SKM-1 treated with dmso at 0.1 percent for 144 hours (cell line): ENCODE measurements around the gene FGGY.
"Not testable (repeated sequence)": the region's sequence is repeated elsewhere in the genome, so short reads cannot be mapped to it uniquely, and the experiment has no call there.

Source experiments
- DNase-seq: peaks from one replicate; lab custom pipeline; 2025; ENCODE audit not compliant: unreplicated experiment; lab: John Stamatoyannopoulos, UW

FGGY gene

DNA sequence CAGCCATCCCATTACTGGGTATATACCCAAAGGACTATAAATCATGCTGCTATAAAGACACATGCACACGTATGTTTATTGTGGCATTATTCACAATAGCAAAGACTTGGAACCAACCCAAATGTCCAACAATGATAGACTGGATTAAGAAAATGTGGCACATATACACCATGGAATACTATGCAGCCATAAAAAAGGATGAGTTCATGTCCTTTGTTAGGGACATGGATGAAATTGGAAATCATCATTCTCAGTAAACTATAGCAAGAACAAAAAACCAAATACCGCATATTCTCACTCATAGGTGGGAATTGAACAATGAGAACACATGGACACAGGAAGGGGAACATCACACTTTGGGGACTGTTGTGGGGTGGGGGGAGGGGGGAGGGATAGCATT lies 241.6 kb downstream of the FGGY start:
- not testable (repeated sequence) for DNase-seq

DNA sequence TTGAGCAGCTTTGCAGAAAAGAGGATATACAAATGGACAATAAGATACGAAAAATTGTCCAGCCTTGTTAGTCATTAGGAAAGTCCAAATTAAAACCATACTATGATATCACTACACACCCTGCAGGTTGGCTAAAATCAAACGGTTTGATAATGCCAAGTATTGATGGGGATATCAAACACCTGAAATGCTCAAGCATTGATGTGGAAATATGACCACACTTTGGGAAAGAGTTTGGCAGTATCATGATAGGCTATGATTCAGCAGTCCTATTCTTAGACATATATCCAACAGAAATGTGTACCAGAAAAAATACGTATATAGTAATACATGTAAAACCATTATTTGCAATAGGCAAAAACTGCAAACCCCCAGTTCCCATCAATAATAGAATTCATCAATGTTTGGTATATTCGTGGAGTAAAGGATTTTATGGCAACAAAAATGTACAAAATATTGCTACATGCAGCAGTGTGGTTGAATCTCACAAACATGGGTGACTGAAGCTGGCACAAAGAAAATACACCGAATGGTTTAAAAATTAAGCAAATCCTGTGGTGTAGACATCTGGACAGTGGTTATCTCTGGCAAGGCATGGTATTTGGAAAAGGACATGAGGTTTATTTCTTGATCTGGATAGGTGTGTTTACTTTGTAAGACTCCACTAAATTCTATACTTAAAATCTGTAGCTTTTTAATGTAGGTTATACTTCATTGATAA lies 243.2 kb downstream of the FGGY start:
- no peak for DNase-seq

DNA sequence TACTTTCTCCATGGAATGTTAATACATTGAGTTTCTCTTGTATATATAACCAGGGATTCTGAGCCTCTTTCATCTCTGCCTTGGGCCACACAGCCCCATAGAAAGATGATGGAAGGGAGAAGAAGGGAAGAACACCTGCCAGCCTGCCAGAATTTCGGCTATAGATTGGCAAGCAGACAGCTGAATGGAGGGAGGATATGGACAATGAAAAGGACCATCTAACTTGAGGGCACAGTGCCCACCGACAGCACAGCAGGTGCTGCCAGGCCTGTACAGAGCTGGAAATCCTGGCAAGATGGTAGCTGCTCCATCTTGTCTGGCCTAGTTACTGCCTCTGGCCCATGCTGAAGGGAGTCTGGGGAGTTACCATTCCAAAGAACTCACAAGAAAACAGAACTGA lies 244.3 kb downstream of the FGGY start:
- no peak for DNase-seq

GRCh38 chr1:59541891-59542290 lies 245.0 kb downstream of the FGGY start:
- no peak for DNase-seq

DNA sequence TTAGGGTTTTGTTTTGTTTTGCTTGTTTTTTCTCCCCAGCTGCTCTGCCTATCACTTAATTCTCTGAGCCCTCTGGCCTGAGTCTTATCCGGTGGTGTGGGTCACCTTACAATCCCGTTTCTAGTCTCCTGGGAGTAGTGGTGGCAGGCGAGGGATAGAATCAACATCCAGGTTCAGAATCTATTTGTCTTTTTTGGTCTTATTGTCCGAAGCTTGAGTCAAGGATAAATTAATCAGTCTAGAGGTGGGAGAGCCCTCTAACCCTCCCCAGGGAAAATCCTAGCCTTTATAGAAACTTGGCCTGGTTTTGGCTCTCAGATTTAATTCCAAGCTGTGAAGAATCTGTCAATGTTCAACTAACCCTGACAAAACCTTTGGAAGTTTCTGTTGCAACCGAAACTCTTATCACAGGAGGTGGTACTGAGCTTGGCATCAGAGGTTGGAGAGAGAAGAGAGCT lies 246.3 kb downstream of the FGGY start:
- DNase-seq, result no peak

DNA sequence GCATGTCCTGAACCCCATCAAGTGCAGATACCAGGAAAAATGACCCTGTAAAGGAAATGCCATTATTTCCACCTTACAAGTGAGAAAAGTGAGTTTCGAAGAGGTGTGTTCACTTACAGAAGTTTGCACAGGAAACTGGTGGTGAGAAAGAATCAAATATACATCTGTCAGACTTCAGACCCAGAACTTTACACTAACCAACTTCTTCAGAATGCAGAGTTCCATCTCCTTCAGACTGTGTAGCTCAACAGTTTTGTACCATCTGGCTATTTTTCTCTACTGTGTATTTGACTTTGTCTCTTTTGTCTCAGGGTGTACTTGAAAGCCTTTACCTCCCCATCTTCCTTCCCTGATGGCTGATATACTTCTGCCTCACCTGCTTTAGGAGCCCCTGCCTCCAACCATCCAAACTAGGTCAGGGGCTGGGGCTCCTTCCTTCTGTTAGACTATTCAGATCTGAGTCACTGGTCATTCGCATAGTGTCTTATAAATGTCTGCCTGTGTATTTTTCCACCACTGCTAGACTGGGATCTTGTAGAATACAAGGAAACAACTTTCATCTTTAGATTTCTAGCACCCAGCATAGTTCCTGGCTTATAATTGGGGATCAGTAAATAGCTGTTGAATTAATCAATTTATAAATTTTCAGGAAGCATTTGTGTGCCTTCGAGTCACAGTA lies 247.9 kb downstream of the FGGY start:
- no peak for DNase-seq

DNA sequence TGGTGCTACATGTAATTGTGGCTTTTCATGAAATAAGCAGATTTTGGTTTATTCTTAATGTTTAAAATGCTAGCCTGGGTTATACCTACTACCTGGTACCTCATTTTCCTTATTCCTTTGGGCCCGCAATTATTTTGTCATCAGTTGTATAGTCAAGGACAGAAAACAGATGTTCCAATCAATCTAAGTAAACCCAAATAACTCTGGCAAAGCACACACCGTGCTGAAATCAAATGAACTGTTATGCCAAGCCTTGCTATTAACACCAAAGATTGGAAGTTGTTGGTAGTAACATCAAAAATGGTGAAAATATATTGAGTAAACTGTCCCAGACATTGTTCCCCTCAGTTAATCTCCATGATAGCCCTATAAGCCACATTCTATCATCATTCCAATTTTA lies 248.9 kb downstream of the FGGY start:
- no peak for DNase-seq

DNA sequence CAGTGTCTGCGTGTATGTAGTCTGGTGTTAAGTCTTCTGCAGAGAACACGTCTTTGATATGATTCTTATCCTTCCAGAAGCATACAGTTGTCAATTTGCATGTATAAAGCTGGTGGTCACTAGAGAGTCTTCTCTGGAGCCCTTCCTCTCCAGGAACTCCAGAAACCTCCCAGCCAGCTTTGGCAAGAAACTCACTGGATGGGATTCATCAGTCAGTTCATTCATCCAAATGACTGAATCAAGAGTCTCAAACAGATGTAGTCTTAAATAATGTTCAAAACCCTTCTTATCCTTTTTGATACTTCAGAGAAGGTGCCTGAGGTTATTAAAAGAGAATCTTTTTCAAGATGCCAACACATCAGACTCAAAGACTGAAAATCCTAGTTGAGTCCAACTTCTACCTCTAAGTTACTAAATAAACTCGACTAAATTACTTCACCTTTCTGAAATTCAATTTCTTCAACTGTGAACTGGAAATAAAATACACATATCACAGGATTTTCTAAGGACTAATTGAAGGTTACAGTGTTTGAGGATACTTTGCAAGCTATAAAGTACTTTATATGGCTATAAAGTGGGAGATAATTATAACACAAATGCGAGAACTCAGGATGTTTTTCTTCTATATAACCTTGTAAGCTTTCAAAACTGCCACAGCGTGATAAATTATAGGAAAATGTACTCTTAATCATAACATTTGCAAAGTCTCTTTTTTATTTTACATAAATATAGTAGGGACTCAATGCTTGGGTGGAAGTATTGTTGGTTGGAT lies 252.4 kb downstream of the FGGY start:
- no peak for DNase-seq

DNA sequence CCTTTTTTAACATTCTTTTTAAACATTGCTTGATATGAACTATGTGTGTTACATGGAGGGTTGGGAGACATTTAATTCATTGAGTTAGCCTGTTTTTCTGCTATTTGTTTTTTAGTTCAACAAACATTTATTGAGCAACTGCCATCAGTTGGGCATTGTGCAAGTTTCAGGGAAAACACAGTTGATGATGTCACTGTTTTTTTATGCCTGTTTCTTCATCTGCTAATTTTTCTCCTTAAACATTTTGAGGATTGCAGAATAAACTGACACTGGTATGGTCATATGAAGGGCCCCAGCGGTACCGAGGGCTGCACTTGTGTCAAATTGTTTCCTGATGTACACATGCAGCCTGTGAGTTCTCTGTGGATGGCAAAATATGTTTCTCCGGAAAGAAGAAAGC lies 253.0 kb downstream of the FGGY start:
- DNase-seq, result peak; percentile 35

DNA sequence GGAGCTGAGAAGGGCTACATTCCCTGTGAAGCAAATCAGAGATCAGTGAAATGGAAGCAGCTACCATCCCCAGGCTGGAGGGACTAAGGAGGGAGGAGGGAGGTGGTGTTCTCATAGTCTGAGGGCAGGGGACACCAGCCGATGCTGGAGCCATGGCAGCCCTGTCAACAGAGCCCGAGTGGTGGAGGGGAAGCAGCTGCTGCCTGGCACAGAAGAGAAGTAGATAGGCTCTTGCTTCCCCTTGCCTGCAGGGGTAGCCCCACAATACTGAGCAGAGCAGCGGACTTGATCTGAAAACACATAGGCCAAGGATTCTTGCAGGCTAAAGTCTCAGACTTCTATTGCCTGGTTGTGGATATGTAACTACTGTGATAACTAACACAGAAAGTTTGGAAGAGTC lies 255.1 kb downstream of the FGGY start:
- no peak for DNase-seq

GRCh38 chr1:59553371-59553770 lies 256.5 kb downstream of the FGGY start:
- DNase-seq, result no peak

- DNase-seq, result no peak
These were observed 257.2 kb downstream of the FGGY start for GRCh38 chr1:59554011-59554663.

- DNase-seq, result no peak
These were observed 257.9 kb downstream of the FGGY start for GRCh38 chr1:59554752-59555151.

DNA sequence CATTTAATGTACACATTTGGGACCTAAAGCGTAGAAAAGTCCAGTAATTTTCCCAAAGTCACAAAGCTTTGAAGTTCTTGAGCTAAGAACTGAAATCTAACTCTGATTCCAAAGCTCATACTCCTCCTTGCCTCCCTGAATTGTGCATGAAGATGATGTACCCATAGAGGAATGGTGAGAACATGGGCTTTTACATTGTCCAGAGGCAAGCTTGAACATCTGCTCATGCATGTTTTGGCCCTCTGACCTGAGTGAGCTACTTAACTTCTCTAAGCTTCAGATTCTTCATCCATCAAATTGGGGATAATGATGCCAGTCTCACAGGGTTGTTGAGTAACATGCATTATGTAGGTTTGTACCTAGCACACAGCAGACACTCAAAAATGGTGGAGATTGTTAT lies 259.5 kb downstream of the FGGY start:
- DNase-seq, result no peak

GRCh38 chr1:59556802-59557548 lies 260.1 kb downstream of the FGGY start:
- no peak for DNase-seq

- DNase-seq, result no peak
These were observed 260.6 kb downstream of the FGGY start for GRCh38 chr1:59557549-59557885.

DNA sequence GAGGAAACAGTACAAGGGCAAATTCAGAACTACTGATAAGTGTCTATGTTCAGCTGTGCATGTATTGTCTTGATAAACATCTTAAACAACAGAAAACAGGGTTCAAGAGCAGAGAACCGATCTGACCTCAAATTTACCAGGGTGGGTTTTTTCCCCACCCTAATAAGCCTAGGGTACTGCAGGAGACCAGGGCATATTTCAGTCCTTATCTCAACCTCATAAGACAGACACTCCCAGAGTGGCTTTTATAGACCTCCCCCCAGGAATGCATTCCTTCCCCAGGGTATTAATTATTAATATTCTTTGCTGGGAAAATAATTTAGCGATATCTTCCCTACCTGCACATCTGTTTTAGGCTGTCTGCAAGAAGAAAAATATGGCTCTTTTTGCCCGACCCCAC lies 261.7 kb downstream of the FGGY start:
- DNase-seq, result not testable (repeated sequence)

GRCh38 chr1:59560807-59561450 lies 264.0 kb downstream of the FGGY start:
- DNase-seq, result no peak

- no peak for DNase-seq
These were observed 264.9 kb downstream of the FGGY start for GRCh38 chr1:59561796-59562195.

GRCh38 chr1:59564192-59564891 lies 267.4 kb downstream of the FGGY start:
- no peak for DNase-seq
